ENCODE data around the gene SH3YL1.

SH3YL1 gene

GRCh38 chr2:268323-268722, 4.5 kb upstream of the SH3YL1 start:
- TF ChIP-seq, protein P1, sequence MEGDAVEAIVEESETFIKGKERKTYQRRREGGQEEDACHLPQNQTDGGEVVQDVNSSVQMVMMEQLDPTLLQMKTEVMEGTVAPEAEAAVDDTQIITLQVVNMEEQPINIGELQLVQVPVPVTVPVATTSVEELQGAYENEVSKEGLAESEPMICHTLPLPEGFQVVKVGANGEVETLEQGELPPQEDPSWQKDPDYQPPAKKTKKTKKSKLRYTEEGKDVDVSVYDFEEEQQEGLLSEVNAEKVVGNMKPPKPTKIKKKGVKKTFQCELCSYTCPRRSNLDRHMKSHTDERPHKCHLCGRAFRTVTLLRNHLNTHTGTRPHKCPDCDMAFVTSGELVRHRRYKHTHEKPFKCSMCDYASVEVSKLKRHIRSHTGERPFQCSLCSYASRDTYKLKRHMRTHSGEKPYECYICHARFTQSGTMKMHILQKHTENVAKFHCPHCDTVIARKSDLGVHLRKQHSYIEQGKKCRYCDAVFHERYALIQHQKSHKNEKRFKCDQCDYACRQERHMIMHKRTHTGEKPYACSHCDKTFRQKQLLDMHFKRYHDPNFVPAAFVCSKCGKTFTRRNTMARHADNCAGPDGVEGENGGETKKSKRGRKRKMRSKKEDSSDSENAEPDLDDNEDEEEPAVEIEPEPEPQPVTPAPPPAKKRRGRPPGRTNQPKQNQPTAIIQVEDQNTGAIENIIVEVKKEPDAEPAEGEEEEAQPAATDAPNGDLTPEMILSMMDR (IDR thresholded peaks at IDR 0.05; ENCODE audit: borderline replicate concordance, control extremely low read depth, extremely low read depth, insufficient read depth, missing control alignments), result no peak
- DNase-seq (ENCODE audit: low spot score), result no peak
- in situ Hi-C loops (cut with MboI; ENCODE audit: low sequenced_read_pairs, unreplicated experiment), result no loop called here

- DNase-seq (ENCODE audit: low spot score), result peak; percentile 99
- in situ Hi-C loops (cut with MboI; ENCODE audit: low sequenced_read_pairs, unreplicated experiment), result no loop called here
- TF ChIP-seq, protein P1 (IDR thresholded peaks at IDR 0.05; ENCODE audit: borderline replicate concordance, control extremely low read depth, extremely low read depth, insufficient read depth, missing control alignments), result no peak
Observed at GRCh38 chr2:264493-265468, 949 bp upstream of the SH3YL1 start, which contains the start of gene ACP1. Gene ACP1, plus strand, starts transcription at chr2:264947. Its CDS starts 18 bp downstream, at chr2:264965.

DNA sequence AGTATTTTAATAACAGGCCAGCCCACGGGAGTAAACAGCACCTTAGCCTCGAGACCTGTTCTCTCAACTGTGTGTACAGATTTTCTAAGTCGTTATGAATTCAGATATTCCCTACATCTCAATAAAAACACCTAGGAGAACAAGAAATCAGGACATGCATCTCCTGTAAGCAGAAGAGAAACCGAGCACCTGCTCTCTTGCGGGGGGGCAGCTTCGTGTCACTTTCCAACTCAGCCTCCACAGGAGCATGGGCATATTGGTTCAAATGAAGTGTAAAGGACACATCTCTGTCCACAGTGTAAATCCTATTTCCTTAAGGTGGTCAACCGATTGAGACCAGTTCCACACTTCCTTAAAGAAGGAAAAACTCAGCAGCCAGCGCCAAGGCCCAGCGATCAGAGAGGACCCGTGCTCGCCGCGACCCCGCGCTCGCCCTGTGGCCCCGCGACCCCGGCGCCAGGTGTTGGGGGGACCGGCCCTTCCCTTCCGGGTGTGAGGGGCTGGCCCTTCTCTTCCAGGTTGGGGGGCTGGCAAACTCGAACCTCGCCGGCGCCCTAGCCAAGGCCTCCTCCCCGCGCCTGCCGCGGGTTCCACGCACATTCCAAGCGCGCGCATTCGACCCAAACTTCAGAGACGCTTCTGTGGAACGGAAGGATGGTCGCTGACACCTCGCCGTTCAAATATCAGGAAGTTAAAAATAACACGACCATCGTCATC, 652 bp downstream of the SH3YL1 start:
- in situ Hi-C loops (cut with MboI; ENCODE audit: low sequenced_read_pairs, unreplicated experiment), result no loop called here
- TF ChIP-seq, protein P1 (IDR thresholded peaks at IDR 0.05; ENCODE audit: borderline replicate concordance, control extremely low read depth, extremely low read depth, insufficient read depth, missing control alignments), result no peak
- no peak for DNase-seq (ENCODE audit: low spot score)

DNA sequence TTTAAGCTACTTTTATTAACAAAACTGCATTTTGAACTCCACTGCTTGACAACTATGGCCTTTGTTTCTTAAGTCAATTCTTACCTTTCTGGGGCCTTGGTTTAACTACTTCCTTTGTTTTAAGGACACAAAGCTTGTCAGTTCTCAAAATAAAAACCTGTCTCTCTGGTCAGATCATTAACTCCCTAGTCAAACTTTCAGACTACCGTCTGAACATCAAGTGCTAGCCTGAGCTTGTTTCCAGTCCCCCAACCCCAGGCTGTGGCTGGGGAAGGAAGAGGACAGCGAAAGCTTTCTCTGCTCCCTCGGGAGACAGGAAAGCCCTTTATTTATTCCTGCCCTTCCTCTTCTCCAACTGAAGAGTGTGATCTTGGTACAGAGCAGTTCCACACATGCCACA, 1.7 kb downstream of the SH3YL1 start:
- in situ Hi-C loops (cut with MboI; ENCODE audit: low sequenced_read_pairs, unreplicated experiment), result no loop called here
- DNase-seq (ENCODE audit: low spot score), result no peak
- TF ChIP-seq, protein P1 (IDR thresholded peaks at IDR 0.05; ENCODE audit: borderline replicate concordance, control extremely low read depth, extremely low read depth, insufficient read depth, missing control alignments), result no peak

DNA sequence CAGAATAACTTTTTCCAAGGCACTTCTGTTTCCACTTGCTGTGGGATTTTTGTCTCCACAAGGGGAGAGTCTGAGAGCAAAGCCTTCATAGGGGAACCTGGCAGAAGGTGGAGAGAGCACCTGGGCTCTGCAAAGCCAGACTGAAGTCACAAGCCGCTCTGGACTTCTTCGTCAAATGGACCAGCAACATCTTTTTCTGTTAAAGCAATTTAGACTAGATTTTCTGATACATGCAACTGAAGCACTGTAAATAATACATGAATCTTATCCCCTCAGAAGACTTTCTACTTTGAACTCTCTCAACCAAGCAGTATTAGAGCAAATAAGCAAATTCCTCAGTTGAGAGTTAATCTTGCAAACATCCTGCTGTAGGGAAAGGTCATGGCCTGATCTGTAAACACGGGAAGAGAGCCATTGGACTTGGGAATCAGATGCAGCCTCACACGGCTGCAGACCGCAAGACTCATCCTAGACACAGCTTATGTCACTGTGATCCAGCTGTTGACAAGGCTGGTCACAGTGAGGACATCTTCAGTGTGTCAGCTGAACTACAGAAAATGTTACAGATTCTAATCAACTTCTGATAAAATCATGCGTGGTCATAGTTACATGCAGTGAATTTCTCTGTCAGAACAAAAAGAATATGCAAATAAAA, 3.2 kb downstream of the SH3YL1 start:
- DNase-seq (ENCODE audit: low spot score), result no peak
- TF ChIP-seq, protein P1 (IDR thresholded peaks at IDR 0.05; ENCODE audit: borderline replicate concordance, control extremely low read depth, extremely low read depth, insufficient read depth, missing control alignments), result no peak
- in situ Hi-C loops (cut with MboI; ENCODE audit: low sequenced_read_pairs, unreplicated experiment), result no loop called here

DNA sequence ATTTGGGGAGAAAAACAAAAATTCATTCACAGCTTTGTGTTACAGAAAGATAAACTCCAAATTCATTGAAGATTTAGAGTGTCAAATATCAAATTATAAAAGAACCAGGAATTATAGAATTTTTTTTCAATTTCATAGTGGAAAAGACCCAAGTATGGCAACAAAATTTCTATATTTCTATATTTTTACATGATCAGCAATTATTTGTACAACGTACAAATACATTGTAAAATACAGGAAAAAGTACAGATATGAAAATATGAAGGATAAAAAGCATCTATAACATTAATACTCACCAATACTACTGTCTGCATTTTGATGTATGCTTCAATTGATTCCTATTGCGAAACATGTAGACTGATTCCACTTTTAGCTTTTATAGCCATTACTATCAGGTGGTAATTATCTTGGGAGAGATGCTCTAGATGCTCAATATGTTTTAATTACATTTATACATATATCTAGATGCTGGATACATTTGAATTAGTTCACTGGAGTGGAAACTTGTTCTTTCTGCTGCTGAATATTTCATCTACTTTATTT, 4.0 kb downstream of the SH3YL1 start:
- TF ChIP-seq, protein P1 (IDR thresholded peaks at IDR 0.05; ENCODE audit: borderline replicate concordance, control extremely low read depth, extremely low read depth, insufficient read depth, missing control alignments), result no peak
- in situ Hi-C loops (cut with MboI; ENCODE audit: low sequenced_read_pairs, unreplicated experiment), result no loop called here

More for the DNA sequence above, 4.0 kb downstream of the SH3YL1 start:
- DNase-seq (ENCODE audit: low spot score), result no peak

Data from GM13976 (cell line).